DND-41 (cell line): ENCODE results near the gene THRB.

Experiments
- ATAC-seq: fragments of 200-7000 bp; cut with Tn5 transposase; 3 replicates; pipeline ENCODE4 v1.9.1; 2021; ENCODE audit warnings: low read depth; ENCODE audit not compliant: insufficient read depth
- DNase-seq: peaks from one replicate; pipeline ENCODE4 v3.0.0-alpha.2; 2020
- H2AFZ ChIP-seq: 2 replicates; pipeline ENCODE4 v1.6.0; 2012; ENCODE audit warnings: low read depth, low read length
- H3K27ac ChIP-seq: 2 replicates; pipeline ENCODE4 v1.5.1; 2012; ENCODE audit warnings: low read length, inconsistent platforms
- H3K27me3 ChIP-seq: fragments of 200-600 bp; sonication (generic); 2 replicates; pipeline ENCODE4 v1.6.0; 2012; ENCODE audit warnings: low read length, mild to moderate bottlenecking, inconsistent platforms; ENCODE audit not compliant: insufficient read depth, poor library complexity
- H3K36me3 ChIP-seq: 2 replicates; pipeline ENCODE4 v1.5.1; 2012; ENCODE audit warnings: low read length, inconsistent platforms; ENCODE audit not compliant: insufficient read depth
- H3K4me1 ChIP-seq: 2 replicates; pipeline ENCODE4 v1.5.1; 2012; ENCODE audit warnings: mild to moderate bottlenecking, low read length; ENCODE audit not compliant: insufficient read depth
- H3K4me2 ChIP-seq: 2 replicates; pipeline ENCODE4 v1.6.0; 2012; ENCODE audit warnings: mild to moderate bottlenecking, moderate library complexity, low read length, inconsistent platforms; ENCODE audit not compliant: insufficient read depth
- H3K4me3 ChIP-seq, 2 experiments: fragments of 200-600 bp in 1 of 2; shearing (Covaris generic) in 1 of 2; 2 replicates each; pipeline ENCODE4 v1.5.1; 2012 to 2016; ENCODE audit warnings: inconsistent platforms in 2 of 2, low read length in 2 of 2, mild to moderate bottlenecking in 2 of 2, low read depth in 1 of 2, moderate library complexity in 1 of 2
- H3K79me2 ChIP-seq: 2 replicates; pipeline ENCODE4 v1.6.0; 2012; ENCODE audit warnings: low read length, inconsistent platforms; ENCODE audit not compliant: insufficient read depth
- H3K9ac ChIP-seq: 2 replicates; pipeline ENCODE4 v1.6.0; 2012; ENCODE audit warnings: low read depth, mild to moderate bottlenecking, inconsistent platforms, low read length, moderate library complexity
- H3K9me3 ChIP-seq: 2 replicates; pipeline ENCODE4 v1.5.1; 2012; ENCODE audit warnings: low read length, moderate library complexity, mild to moderate bottlenecking, inconsistent platforms; ENCODE audit not compliant: insufficient read depth, severe bottlenecking
- H4K20me1 ChIP-seq: 2 replicates; pipeline ENCODE4 v1.6.0; 2012; ENCODE audit warnings: low read length; ENCODE audit not compliant: insufficient read depth
- EZH2 ChIP-seq: IDR thresholded peaks from 3 replicates; pipeline ENCODE4 v1.6.1; 2012; ENCODE audit warnings: borderline replicate concordance, low read depth, mild to moderate bottlenecking, moderate library complexity, low read length, inconsistent platforms; ENCODE audit not compliant: severe bottlenecking
- TF ChIP-seq, protein P1 (sequence below): IDR thresholded peaks from 2 replicates; pipeline ENCODE4 v1.5.1; 2012; ENCODE audit warnings: borderline replicate concordance, low read length, moderate library complexity, mild to moderate bottlenecking; ENCODE audit not compliant: poor library complexity, severe bottlenecking; ENCODE audit errors: extremely low read depth

Gene THRB

DNA sequence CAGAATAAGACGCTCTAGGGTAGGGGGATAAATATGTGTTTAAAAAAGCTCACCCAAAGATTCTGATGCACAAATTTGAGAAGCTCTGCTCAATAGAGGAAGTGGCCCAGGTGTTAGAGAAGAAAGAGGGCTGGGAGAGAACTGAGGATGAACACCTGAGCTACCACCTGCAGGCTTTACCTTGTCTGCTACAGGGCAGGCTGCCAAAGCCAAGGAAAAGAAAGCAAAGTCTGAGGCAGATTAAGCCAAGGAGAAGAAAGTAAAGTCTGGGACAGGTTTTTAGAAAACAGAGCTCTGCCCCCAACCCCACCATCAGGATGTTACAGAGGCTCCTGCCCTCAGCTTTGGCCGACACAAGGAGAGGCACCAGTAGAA, 92.9 kb downstream of the THRB start:
- Histone ChIP-seq H3K4me2 (no peak overlapping the region), H3K9ac (no peak overlapping the region), H2AFZ (no peak overlapping the region), H3K27me3 (no peaks in the 10 kb centered on the region), H3K79me2 (no peaks in the 10 kb centered on the region), H3K9me3 (no peaks in the 10 kb centered on the region), H3K27ac (no peak overlapping the region), H3K4me1 (no peaks in the 10 kb centered on the region), H3K36me3 (no peaks in the 10 kb centered on the region), H3K4me3 (no peak overlapping the region), H4K20me1 (no peaks in the 10 kb centered on the region)
- ATAC-seq (no peak), DNase-seq (no peak)
- TF ChIP-seq EZH2, result no peak
- TF ChIP-seq, protein P1, sequence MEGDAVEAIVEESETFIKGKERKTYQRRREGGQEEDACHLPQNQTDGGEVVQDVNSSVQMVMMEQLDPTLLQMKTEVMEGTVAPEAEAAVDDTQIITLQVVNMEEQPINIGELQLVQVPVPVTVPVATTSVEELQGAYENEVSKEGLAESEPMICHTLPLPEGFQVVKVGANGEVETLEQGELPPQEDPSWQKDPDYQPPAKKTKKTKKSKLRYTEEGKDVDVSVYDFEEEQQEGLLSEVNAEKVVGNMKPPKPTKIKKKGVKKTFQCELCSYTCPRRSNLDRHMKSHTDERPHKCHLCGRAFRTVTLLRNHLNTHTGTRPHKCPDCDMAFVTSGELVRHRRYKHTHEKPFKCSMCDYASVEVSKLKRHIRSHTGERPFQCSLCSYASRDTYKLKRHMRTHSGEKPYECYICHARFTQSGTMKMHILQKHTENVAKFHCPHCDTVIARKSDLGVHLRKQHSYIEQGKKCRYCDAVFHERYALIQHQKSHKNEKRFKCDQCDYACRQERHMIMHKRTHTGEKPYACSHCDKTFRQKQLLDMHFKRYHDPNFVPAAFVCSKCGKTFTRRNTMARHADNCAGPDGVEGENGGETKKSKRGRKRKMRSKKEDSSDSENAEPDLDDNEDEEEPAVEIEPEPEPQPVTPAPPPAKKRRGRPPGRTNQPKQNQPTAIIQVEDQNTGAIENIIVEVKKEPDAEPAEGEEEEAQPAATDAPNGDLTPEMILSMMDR, result no peak

DNA sequence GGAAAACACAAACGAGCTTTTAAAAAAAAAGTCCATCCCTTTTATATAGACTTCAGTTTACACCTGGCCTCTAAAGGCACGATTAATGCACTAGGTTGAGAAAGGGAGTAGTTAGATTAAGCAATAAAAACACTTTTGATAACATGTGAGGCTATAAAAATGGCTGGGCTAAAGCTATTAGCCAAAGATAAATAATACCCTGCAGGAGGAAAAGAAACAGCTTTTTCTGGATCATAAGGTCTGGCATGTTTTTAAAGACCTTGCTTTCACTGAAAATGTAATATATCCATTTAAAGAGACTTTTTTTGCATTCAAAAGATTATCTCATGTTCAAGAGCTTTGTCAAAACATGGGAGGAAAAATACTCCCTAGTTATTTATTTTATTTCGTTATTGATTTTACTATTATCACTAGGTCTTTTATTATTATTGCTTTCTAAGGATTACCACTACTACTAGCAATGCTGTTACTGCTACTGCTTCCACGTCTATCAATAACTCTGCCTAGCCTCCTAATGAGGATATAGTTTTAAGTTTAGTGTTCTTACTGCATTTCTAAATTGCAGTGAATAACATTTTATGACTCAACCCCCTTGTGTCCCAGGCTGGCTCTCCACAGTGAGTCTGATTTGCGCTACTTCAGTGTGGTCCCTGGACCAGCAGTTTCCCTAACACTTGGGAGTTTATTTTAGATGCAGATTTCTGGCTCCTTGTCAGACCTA, 93.4 kb downstream of the THRB start:
- no peaks in the 10 kb centered on the region for H3K27me3 ChIP-seq
- no peaks in the 10 kb centered on the region for H3K4me1 ChIP-seq
- no peaks in the 10 kb centered on the region for H3K36me3 ChIP-seq
- TF ChIP-seq, protein P1, result no peak
- no peak for TF ChIP-seq EZH2
- ATAC-seq (no peak), DNase-seq (no peak)
- H3K4me2 ChIP-seq, result no peak overlapping the region
- no peak overlapping the region for H2AFZ ChIP-seq
- H3K79me2 ChIP-seq, result no peaks in the 10 kb centered on the region
- H3K27ac ChIP-seq, result no peak overlapping the region
- H3K4me3 ChIP-seq, result no peak overlapping the region
- no peak overlapping the region for H3K9ac ChIP-seq
- no peaks in the 10 kb centered on the region for H3K9me3 ChIP-seq
- no peaks in the 10 kb centered on the region for H4K20me1 ChIP-seq

DNA sequence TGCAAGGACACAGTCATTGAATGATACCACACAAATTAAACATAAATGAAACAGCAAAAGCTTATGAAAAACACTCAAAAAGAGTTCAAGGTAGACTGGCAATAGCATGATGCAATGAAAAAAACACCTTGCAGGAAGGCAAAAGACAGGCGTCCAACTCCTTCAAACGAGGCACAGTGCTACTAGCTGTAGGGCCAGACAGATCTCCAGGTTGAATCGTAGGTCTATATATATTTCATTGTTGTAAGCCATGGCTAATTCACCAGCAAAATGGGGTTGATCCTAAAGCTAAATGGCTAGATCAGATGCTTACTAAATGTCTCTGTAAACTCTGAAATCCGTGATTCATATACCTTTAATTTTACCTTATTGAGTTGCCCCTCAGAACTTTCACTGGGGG, 94.2 kb downstream of the THRB start:
- ATAC-seq (no peak), DNase-seq (no peak)
- Histone ChIP-seq H3K4me1 (no peaks in the 10 kb centered on the region), H3K36me3 (no peaks in the 10 kb centered on the region), H3K9me3 (no peaks in the 10 kb centered on the region), H3K4me2 (no peak overlapping the region), H3K79me2 (no peaks in the 10 kb centered on the region), H3K4me3 (no peak overlapping the region), H4K20me1 (no peaks in the 10 kb centered on the region), H3K9ac (no peak overlapping the region), H3K27me3 (no peaks in the 10 kb centered on the region), H2AFZ (no peak overlapping the region), H3K27ac (no peak overlapping the region)
- TF ChIP-seq, protein P1, result no peak
- TF ChIP-seq EZH2, result no peak
